Stimulated activated CD8-positive, alpha-beta memory T cell treated with anti-CD3 and anti-CD28 coated beads, Interleukin-4, amount 100 ng/mL, for 1 hour (primary cell): Measurements from ENCODE around the gene SIM1.

ENCODE experiments used
- DNase-seq, 2 donors: peaks; one replicate each; pipeline ENCODE4 v3.0.0-alpha.2; 2020; ENCODE audit warnings: low read depth in 2 of 2, low spot score in 1 of 2

Gene SIM1

GRCh38 chr6:100470422-100471120 is 5.8 kb upstream of the SIM1 start:
- DNase-seq: no peak

- no peak for DNase-seq
These were observed 4.6 kb upstream of the SIM1 start for GRCh38 chr6:100469101-100469859.

GRCh38 chr6:100468016-100468622 is 3.4 kb upstream of the SIM1 start:
- DNase-seq: no peak

GRCh38 chr6:100467129-100468015 is 2.7 kb upstream of the SIM1 start:
- DNase-seq: no peak

- DNase-seq: no peak
These were observed 1.8 kb upstream of the SIM1 start for GRCh38 chr6:100466410-100467128.

GRCh38 chr6:100465701-100466409 is 1.1 kb upstream of the SIM1 start:
- DNase-seq: no peak

GRCh38 chr6:100464162-100464851 is 414 bp downstream of the SIM1 start:
- no peak for DNase-seq

- DNase-seq: no peak
These were observed 1.0 kb downstream of the SIM1 start for GRCh38 chr6:100463630-100464161.

- no peak for DNase-seq
These were observed 1.8 kb downstream of the SIM1 start for GRCh38 chr6:100462706-100463629.

GRCh38 chr6:100461917-100462705 is 2.6 kb downstream of the SIM1 start:
- DNase-seq: no peak

- DNase-seq: no peak
These were observed 3.3 kb downstream of the SIM1 start for GRCh38 chr6:100461278-100461916.

DNA sequence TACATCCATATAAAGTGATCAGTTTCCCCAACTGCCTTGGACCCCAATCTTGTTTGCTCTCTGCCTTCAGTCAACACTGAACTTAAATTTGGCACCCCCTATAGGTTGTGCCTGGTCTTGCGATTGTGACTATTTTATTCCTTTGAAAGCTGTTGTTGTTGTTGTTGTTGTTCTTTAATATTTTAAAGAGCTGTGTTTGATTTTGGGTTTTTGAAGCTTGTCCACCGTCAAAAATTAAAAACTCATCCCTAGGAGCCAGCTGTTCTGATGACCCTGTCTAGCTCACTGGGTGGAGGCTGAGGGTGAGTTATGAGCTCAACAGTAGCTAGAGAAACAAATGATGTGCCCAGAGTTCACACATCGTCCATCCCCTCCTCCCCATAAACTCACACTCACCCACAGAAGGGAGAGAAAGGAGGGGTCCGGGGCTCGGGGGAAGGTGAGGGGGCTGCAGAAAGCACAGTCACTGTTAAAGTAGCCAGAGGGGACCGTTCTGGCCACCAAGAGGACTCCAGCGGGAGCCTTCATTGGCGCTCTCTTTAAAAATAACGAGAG is 4.0 kb downstream of the SIM1 start:
- no peak for DNase-seq

- no peak for DNase-seq
These were observed 5.0 kb downstream of the SIM1 start for GRCh38 chr6:100459592-100460184.

- no peak for DNase-seq
These were observed 5.7 kb downstream of the SIM1 start for GRCh38 chr6:100458841-100459591.

DNA sequence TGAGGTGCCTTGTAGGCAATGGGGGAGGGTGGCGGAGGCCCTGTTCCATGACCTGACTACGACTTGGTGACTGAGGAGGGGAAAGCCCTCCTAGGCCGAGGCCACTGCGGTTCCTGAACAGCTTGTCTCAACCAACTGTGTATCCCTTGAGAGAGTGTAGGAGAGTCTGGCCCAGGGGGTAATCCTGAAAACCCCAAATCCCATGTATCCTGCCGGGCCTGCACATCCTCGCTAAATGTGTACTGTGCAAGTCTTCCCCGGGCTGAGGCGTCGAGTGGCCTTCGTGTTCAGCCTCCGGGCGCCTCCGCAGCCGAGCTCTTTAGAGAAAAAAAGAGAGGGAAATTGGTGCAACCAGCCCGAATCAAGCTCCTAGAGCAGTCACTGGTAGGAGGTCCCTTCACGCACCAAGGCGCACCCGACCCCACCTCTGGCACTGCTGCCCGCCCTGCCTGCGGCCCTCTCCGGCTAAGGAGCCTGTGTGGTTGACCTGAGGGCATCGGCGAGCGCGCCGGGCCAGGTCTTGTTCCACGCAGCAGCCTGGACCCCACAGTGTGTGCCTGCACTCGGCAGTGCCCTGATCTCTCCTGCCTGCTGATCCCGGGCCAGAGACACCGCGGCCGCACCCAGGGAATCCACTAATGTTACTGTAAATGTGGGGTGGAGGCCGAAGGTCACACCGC is 7.3 kb downstream of the SIM1 start:
- DNase-seq: no peak
